CD4-positive, alpha-beta memory T cell (primary cell): ENCODE data around the gene CTNNA1. TPM values are rescaled to one million over a fixed set of nuclear protein-coding genes. Genes with fewer than 3 reads are reported as not detected.

Experiments used
- CTCF ChIA-PET: fragments of 350-600 bp; sonication (Branson Sonifier 250); formaldehyde crosslinking; loops from one replicate; lab custom pipeline; 2021; ENCODE audit warnings: inconsistent platforms; ENCODE audit not compliant: partially characterized antibody; lab: Charles Lee
- POLR2A ChIA-PET: fragments of 350-600 bp; sonication (Branson Sonifier 250); formaldehyde crosslinking; loops from one replicate; lab custom pipeline; 2021; ENCODE audit not compliant: partially characterized antibody; lab: Charles Lee
- DNase-seq, 5 donors: peaks; one replicate each; pipeline versions ENCODE4 v3.0.0 to v3.0.0-alpha.2; 2020 to 2022; ENCODE audit warnings: mixed read lengths in 1 of 5
- H3K27ac ChIP-seq: one replicate; pipeline ENCODE4 v1.7.0; 2013; ENCODE audit warnings: low read depth, low read length
- H3K27me3 ChIP-seq: 2 replicates; pipeline ENCODE4 v1.7.0; 2013; ENCODE audit warnings: mild to moderate bottlenecking, low read length, moderate library complexity; ENCODE audit not compliant: insufficient read depth
- H3K36me3 ChIP-seq: 2 replicates; pipeline ENCODE4 v1.7.0; 2013; ENCODE audit warnings: mild to moderate bottlenecking, low read length, moderate library complexity; ENCODE audit not compliant: insufficient read depth
- H3K4me1 ChIP-seq: 2 replicates; pipeline ENCODE4 v1.7.0; 2013; ENCODE audit warnings: mild to moderate bottlenecking, low read length, moderate library complexity; ENCODE audit not compliant: insufficient read depth
- H3K4me3 ChIP-seq, 2 donors: one replicate each; pipeline ENCODE4 v1.7.0; 2013; ENCODE audit warnings: low read length in 2 of 2, mild to moderate bottlenecking in 1 of 2
- H3K9me3 ChIP-seq, 2 donors: one replicate each; pipeline ENCODE4 v1.7.0; 2013; ENCODE audit warnings: low read length in 2 of 2, control low read depth in 1 of 2; ENCODE audit not compliant: control insufficient read depth in 1 of 2
- H3K27ac Mint-ChIP-seq, 7 donors: one replicate each; pipeline ENCODE4 v1.8.0; 2020 to 2021; ENCODE audit warnings: mixed read lengths in 7 of 7, mild to moderate bottlenecking in 6 of 7, inconsistent platforms in 3 of 7, moderate library complexity in 3 of 7
- H3K27me3 Mint-ChIP-seq, 2 donors: one replicate each; pipeline ENCODE4 v1.8.0; 2020 to 2021; ENCODE audit warnings: mixed read lengths in 2 of 2
- H3K36me3 Mint-ChIP-seq, 2 donors: one replicate each; pipeline ENCODE4 v1.8.0; 2020 to 2021; ENCODE audit warnings: mixed read lengths in 2 of 2, inconsistent platforms in 1 of 2, mild to moderate bottlenecking in 1 of 2
- H3K4me1 Mint-ChIP-seq, 4 donors: one replicate each; pipeline ENCODE4 v1.8.0; 2020 to 2021; ENCODE audit warnings: mixed read lengths in 4 of 4, mild to moderate bottlenecking in 1 of 4
- H3K4me3 Mint-ChIP-seq, 8 donors: one replicate each; pipeline ENCODE4 v1.8.0; 2020 to 2021; ENCODE audit warnings: mixed read lengths in 8 of 8, mild to moderate bottlenecking in 7 of 8, moderate library complexity in 6 of 8, inconsistent platforms in 3 of 8
- H3K9me3 Mint-ChIP-seq, 8 donors: one replicate each; pipeline ENCODE4 v1.8.0; 2020 to 2021; ENCODE audit warnings: mixed read lengths in 8 of 8, mild to moderate bottlenecking in 5 of 8, inconsistent platforms in 3 of 8, moderate library complexity in 1 of 8
- intact Hi-C: fragments of 100-400 bp; cut with micrococcal nuclease; formaldehyde crosslinking; loops from one replicate; pipeline ENCODE4 v1.15.1; 2023
- polyA plus RNA-seq, 2 donors: library from polyadenylated mRNA; unstranded; fragments of 300-500 nt; fragmentation: Illumina TruSeq; gene quantifications; one replicate each; pipeline ENCODE4 v1.2.3, GENCODE V29; 2021
- total RNA-seq, 2 experiments: library from RNA; stranded (reverse); gene quantifications; one replicate each; pipeline ENCODE4 v1.2.3, GENCODE V29; 2021

The CTNNA1 gene
- total and polyA plus RNA-seq, 4 experiments from 2014 or later = 10.1 to 26.1 (median 17.4) TPM

- Histone ChIP-seq H3K4me3 (no peak overlapping the region), H3K4me1 (no peaks in the 10 kb centered on the region), H3K36me3 (no peaks in the 10 kb centered on the region), H3K27me3 (no peaks in the 10 kb centered on the region), H3K9me3 (no peaks in the 10 kb centered on the region), H3K27ac (no peak overlapping the region)
- intact Hi-C loops = no loop called here
- Mint-ChIP-seq H3K9me3 (no peaks in the 10 kb centered on the region), H3K27me3 (no peaks in the 10 kb centered on the region), H3K27ac (no peak overlapping the region), H3K36me3 (no peaks in the 10 kb centered on the region), H3K4me3 (no peak overlapping the region), H3K4me1 (no peaks in the 10 kb centered on the region)
- ChIA-PET CTCF (interaction anchor here (1.8 kb wide), 1 partner anchor 13 kb away, joined by 4 read pairs; no protein-coding TSS in a partner anchor), POLR2A (no interaction called here)
- DNase-seq = no peak
These were observed 219.6 kb downstream of the CTNNA1 start for GRCh38 chr5:138972836-138973235.

GRCh38 chr5:138974227-138975063 is 221.2 kb downstream of the CTNNA1 start:
- no peaks in the 10 kb centered on the region for H3K27me3 Mint-ChIP-seq
- ChIA-PET CTCF (interaction anchor here (0.6 to 0.8 kb wide), 2 partner anchors 8 to 329 kb away, joined by 3 read pairs; no protein-coding TSS in a partner anchor), POLR2A (interaction anchor here (0.5 kb wide), 1 partner anchor 598 kb away, joined by 5 read pairs; no protein-coding TSS in a partner anchor)

GRCh38 chr5:138975098-138975847 is 222.0 kb downstream of the CTNNA1 start:
- DNase-seq = no peak
- Histone ChIP-seq H3K27me3 (no peaks in the 10 kb centered on the region), H3K4me1 (peaks cover 9% of the 10 kb centered on the region), H3K9me3 (no peaks in the 10 kb centered on the region), H3K36me3 (no peaks in the 10 kb centered on the region), H3K4me3 (no peak overlapping the region), H3K27ac (no peak overlapping the region)
- no peaks in the 10 kb centered on the region for H3K27me3 Mint-ChIP-seq
- intact Hi-C loops = no loop called here
- no peaks in the 10 kb centered on the region for H3K9me3 Mint-ChIP-seq
- no peak overlapping the region for H3K27ac Mint-ChIP-seq
- POLR2A ChIA-PET = no interaction called here
- CTCF ChIA-PET = interaction anchor here (0.8 kb wide), 1 partner anchor 9 kb away, joined by 3 read pairs; no protein-coding TSS in a partner anchor
- no peak overlapping the region for H3K4me3 Mint-ChIP-seq
- peaks cover 8 to 10% (median 8%) of the 10 kb centered on the region in 4 donors for H3K4me1 Mint-ChIP-seq
- H3K36me3 Mint-ChIP-seq = no peaks in the 10 kb centered on the region

More at GRCh38 chr5:138974227-138975063, 221.2 kb downstream of the CTNNA1 start:
- Histone ChIP-seq H3K27ac (no peak overlapping the region), H3K9me3 (no peaks in the 10 kb centered on the region), H3K27me3 (no peaks in the 10 kb centered on the region), H3K4me1 (peaks cover under 1% of the 10 kb centered on the region), H3K4me3 (no peak overlapping the region), H3K36me3 (no peaks in the 10 kb centered on the region)
- intact Hi-C loops = no loop called here
- no peaks in the 10 kb centered on the region for H3K36me3 Mint-ChIP-seq
- H3K4me1 Mint-ChIP-seq = peaks cover 0 to 1% (median under 1%) of the 10 kb centered on the region in 4 donors
- no peak overlapping the region for H3K27ac Mint-ChIP-seq
- no peaks in the 10 kb centered on the region for H3K9me3 Mint-ChIP-seq
- H3K4me3 Mint-ChIP-seq = no peak overlapping the region
- no peak for DNase-seq

GRCh38 chr5:138978080-138978479 is 224.9 kb downstream of the CTNNA1 start:
- H3K4me3 Mint-ChIP-seq = no peak overlapping the region
- Histone ChIP-seq H3K9me3 (no peaks in the 10 kb centered on the region), H3K27me3 (no peaks in the 10 kb centered on the region), H3K4me1 (peaks cover 32% of the 10 kb centered on the region), H3K27ac (no peak overlapping the region), H3K36me3 (no peaks in the 10 kb centered on the region), H3K4me3 (no peak overlapping the region)
- no peaks in the 10 kb centered on the region for H3K27me3 Mint-ChIP-seq
- intact Hi-C loops = no loop called here
- no peaks in the 10 kb centered on the region for H3K9me3 Mint-ChIP-seq
- ChIA-PET POLR2A (no interaction called here), CTCF (no interaction called here)
- peaks cover 23 to 34% (median 30%) of the 10 kb centered on the region in 4 donors for H3K4me1 Mint-ChIP-seq
- H3K27ac Mint-ChIP-seq = no peak overlapping the region
- H3K36me3 Mint-ChIP-seq = no peaks in the 10 kb centered on the region
- no peak for DNase-seq

- Mint-ChIP-seq H3K9me3 (no peaks in the 10 kb centered on the region), H3K36me3 (no peaks in the 10 kb centered on the region), H3K27me3 (no peaks in the 10 kb centered on the region), H3K4me1 (peaks cover 23 to 37% (median 31%) of the 10 kb centered on the region in 4 donors), H3K27ac (no peak overlapping the region), H3K4me3 (no peak overlapping the region)
- H3K4me1 ChIP-seq = peaks cover 32% of the 10 kb centered on the region
- no peak overlapping the region for H3K27ac ChIP-seq
- CTCF ChIA-PET = no interaction called here
- no peak overlapping the region for H3K4me3 ChIP-seq
- POLR2A ChIA-PET = no interaction called here
- H3K27me3 ChIP-seq = no peaks in the 10 kb centered on the region
- no peaks in the 10 kb centered on the region for H3K36me3 ChIP-seq
- H3K9me3 ChIP-seq = no peaks in the 10 kb centered on the region
- intact Hi-C loops = no loop called here
- no peak for DNase-seq
These were observed 225.4 kb downstream of the CTNNA1 start for GRCh38 chr5:138978581-138978980.

- Mint-ChIP-seq H3K4me1 (peaks cover 23 to 42% (median 31%) of the 10 kb centered on the region in 4 donors), H3K9me3 (no peaks in the 10 kb centered on the region), H3K27me3 (no peaks in the 10 kb centered on the region), H3K36me3 (no peaks in the 10 kb centered on the region), H3K4me3 (peak overlapping the region in 7 of 8 donors; percentile 25 to 73 (median 61)), H3K27ac (peak overlapping the region in 6 of 7 donors; percentile 46 to 74 (median 66))
- POLR2A ChIA-PET = no interaction called here
- H3K27ac ChIP-seq = no peak overlapping the region
- no peaks in the 10 kb centered on the region for H3K36me3 ChIP-seq
- intact Hi-C loops = no loop called here
- H3K9me3 ChIP-seq = no peaks in the 10 kb centered on the region
- H3K4me1 ChIP-seq = peaks cover 32% of the 10 kb centered on the region
- no peak overlapping the region for H3K4me3 ChIP-seq
- peak in 4 of 5 donors; percentile 18 to 28 (median 22) for DNase-seq
- no peaks in the 10 kb centered on the region for H3K27me3 ChIP-seq
- CTCF ChIA-PET = no interaction called here
These were observed 226.6 kb downstream of the CTNNA1 start for GRCh38 chr5:138979684-138980280.

GRCh38 chr5:138980441-138980840 is 227.2 kb downstream of the CTNNA1 start:
- Mint-ChIP-seq H3K9me3 (no peaks in the 10 kb centered on the region), H3K4me1 (peaks cover 23 to 42% (median 32%) of the 10 kb centered on the region in 4 donors), H3K36me3 (no peaks in the 10 kb centered on the region), H3K27ac (peak overlapping the region in 4 of 7 donors; percentile 57 to 74 (median 70)), H3K27me3 (no peaks in the 10 kb centered on the region), H3K4me3 (peak overlapping the region in 7 of 8 donors; percentile 25 to 74 (median 61))
- intact Hi-C loops = no loop called here
- no peak for DNase-seq
- Histone ChIP-seq H3K4me1 (peaks cover 32% of the 10 kb centered on the region), H3K36me3 (no peaks in the 10 kb centered on the region), H3K27me3 (no peaks in the 10 kb centered on the region), H3K9me3 (no peaks in the 10 kb centered on the region), H3K4me3 (no peak overlapping the region), H3K27ac (no peak overlapping the region)
- ChIA-PET POLR2A (no interaction called here), CTCF (no interaction called here)
